PC-3 (cell line): ENCODE measurements around the gene CCNE1.

Experiments
- CTCF ChIP-seq: fragments of 300-600 bp; sonication (generic); conservative IDR thresholded peaks from 2 replicates; pipeline ENCODE4 v1.5.1; 2017; ENCODE audit warnings: antibody characterized with exemption, low read depth, mild to moderate bottlenecking, low read length
- EZH2 ChIP-seq: fragments of 300-600 bp; sonication (generic); IDR thresholded peaks from one replicate; pipeline ENCODE4 v1.6.1; 2017; ENCODE audit warnings: antibody characterized with exemption, mild to moderate bottlenecking, low read length; ENCODE audit not compliant: unreplicated experiment
- EZH2phosphoT487 ChIP-seq: fragments of 300-600 bp; sonication (generic); IDR thresholded peaks from 2 replicates; pipeline ENCODE4 v1.6.1; 2018; ENCODE audit warnings: mild to moderate bottlenecking, antibody characterized with exemption, low read length, borderline replicate concordance

- TF ChIP-seq CTCF (no peak), EZH2phosphoT487 (no peak), EZH2 (no peak)
These were observed 30.2 kb upstream of the CCNE1 start for GRCh38 chr19:29781386-29782259.
